Stimulated activated CD4-positive, alpha-beta T cell treated with anti-CD3 and anti-CD28 coated beads, Interleukin-2, amount 100 ng/mL, for 24 hours (primary cell): Measurements from ENCODE around the gene EXOC4.
"Not testable (repeated sequence)": the region's sequence is repeated elsewhere in the genome, so short reads cannot be mapped to it uniquely, and the experiment has no call there.

Experiments used
- DNase-seq, 2 donors: peaks; one replicate each; pipeline ENCODE4 v3.0.0-alpha.2; 2020

Gene EXOC4

GRCh38 chr7:133584956-133585668 lies 332.2 kb downstream of the EXOC4 start:
- no peak for DNase-seq

DNA sequence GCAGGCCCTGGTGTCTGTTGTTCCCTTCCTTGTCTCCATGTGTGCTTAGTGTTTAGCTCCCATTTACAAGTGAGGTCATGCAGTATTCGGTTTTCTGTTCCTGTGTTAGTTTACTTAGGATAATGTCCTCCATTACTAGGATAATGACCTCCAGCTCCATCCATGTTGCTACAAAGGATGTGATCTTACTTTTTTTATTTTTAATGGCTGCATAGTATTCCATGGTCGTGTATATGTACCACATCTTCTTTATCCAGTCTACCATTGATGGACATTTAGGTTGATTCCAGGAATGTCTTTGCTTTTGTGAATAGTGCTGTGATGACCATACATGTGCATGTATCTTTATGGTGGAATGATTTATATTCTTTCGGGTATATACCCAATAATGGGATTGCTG lies 333.4 kb downstream of the EXOC4 start:
- no peak for DNase-seq

- DNase-seq: no peak
These were observed 335.0 kb downstream of the EXOC4 start for GRCh38 chr7:133587903-133588302.

GRCh38 chr7:133590795-133591194 lies 337.9 kb downstream of the EXOC4 start:
- no peak for DNase-seq

- DNase-seq: no peak
These were observed 338.9 kb downstream of the EXOC4 start for GRCh38 chr7:133591704-133592340.

DNA sequence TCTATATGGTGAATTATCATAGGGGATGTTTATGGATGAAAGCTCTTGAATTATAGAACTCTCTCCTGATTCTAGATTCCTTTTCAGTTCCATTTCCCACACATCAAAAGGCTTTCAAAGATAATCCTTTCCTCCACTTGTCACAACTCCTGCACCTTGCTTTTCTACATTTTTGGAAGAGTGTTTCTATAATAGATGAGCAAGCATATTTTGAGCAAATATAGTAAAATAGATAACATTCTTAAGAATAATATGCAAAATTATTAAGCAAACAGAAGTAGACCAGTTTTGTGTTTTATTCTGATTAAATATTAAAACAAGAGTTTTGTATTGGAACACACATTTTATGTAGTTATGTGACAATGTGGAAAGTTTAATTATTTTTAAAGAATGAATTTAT lies 340.7 kb downstream of the EXOC4 start:
- no peak for DNase-seq

GRCh38 chr7:133601617-133602016 lies 348.7 kb downstream of the EXOC4 start:
- DNase-seq: no peak

GRCh38 chr7:133602291-133602690 lies 349.4 kb downstream of the EXOC4 start:
- no peak for DNase-seq

- no peak for DNase-seq
These were observed 354.1 kb downstream of the EXOC4 start for GRCh38 chr7:133606991-133607390.

- DNase-seq: no peak
These were observed 356.9 kb downstream of the EXOC4 start for GRCh38 chr7:133609806-133610205.

- no peak for DNase-seq
These were observed 359.1 kb downstream of the EXOC4 start for GRCh38 chr7:133611955-133612354.

- DNase-seq: no peak
These were observed 360.4 kb downstream of the EXOC4 start for GRCh38 chr7:133613250-133613790.

GRCh38 chr7:133614251-133614650 lies 361.4 kb downstream of the EXOC4 start:
- no peak for DNase-seq

GRCh38 chr7:133618970-133619369 lies 366.1 kb downstream of the EXOC4 start:
- DNase-seq: no peak

DNA sequence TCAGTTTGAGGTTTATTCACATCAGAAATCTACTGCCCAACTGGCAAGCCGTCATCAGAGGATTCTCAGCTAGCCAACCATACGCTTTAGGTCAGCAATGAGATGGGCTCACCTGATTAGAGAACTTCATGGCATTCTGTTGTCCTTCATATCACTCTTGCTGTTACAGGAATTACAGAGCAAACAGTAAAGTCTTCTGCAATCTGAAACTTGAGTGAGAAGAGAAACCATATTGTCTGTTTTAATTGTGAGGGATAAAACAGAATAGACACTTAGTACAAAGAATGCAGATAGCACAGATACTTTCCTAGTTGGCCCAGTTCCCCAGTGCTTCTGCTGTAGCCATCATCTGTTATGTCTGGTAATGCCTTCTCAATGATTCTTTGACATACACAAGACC lies 366.6 kb downstream of the EXOC4 start:
- DNase-seq: no peak

GRCh38 chr7:133623721-133624120 lies 370.8 kb downstream of the EXOC4 start:
- no peak for DNase-seq

GRCh38 chr7:133625046-133625445 lies 372.2 kb downstream of the EXOC4 start:
- no peak for DNase-seq

- DNase-seq: no peak
These were observed 376.8 kb downstream of the EXOC4 start for GRCh38 chr7:133629701-133630100.

GRCh38 chr7:133633055-133633454 lies 380.2 kb downstream of the EXOC4 start:
- DNase-seq: no peak

DNA sequence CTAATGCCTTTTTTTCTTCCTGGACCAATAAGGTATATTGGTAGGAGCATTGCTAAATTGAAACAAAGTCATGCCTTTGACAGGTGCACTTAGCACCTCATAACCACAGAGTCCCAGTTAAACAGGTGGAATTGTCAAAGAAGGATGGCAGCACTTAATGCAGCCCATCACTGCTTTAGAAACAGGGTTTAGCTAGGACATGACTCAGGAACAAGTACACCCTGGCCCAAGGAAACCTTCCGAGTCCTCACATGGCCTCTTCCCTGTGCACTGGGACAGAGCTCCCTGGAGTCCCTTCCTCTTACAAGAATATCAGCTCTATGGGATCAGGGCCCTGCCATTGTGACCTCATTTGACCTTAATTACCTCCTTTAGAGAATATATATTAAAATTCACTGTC lies 382.7 kb downstream of the EXOC4 start:
- no peak for DNase-seq

DNA sequence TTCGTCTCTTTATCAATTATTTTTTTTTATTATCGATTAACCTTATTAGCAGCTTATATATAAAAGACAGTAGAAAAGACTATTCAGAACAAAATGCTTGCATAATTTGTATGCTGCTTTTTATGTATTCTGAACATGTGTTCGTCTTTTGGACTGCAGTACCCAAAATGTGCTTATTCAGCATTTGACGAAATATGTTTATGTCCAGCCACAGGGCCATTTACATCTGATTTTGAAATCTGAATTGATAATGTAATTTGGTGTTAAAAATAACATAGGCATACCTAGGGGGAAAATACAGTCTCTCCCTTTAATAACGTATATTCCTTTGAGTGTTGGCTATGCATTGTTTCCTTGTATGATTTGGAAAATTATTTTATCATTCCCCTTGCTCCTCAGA lies 386.0 kb downstream of the EXOC4 start:
- no peak for DNase-seq

DNA sequence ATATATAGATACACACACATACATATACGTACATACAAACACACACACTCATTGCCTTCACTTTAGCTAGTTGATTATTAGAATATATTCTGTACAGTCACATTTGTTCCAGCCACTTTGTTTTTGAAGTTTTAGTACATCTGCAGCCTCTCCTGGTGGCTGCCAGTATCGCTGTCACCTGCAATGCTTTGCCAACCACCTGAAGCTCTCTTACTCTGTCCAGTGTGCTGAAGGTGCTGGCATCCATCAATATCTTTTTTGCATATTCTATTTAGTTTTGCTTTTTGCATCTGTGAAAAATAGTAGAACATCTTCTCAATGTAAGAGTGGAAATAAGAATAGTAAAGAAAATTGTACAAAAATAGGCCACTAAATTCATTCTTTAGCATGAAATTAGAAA lies 388.6 kb downstream of the EXOC4 start:
- DNase-seq: no peak

DNA sequence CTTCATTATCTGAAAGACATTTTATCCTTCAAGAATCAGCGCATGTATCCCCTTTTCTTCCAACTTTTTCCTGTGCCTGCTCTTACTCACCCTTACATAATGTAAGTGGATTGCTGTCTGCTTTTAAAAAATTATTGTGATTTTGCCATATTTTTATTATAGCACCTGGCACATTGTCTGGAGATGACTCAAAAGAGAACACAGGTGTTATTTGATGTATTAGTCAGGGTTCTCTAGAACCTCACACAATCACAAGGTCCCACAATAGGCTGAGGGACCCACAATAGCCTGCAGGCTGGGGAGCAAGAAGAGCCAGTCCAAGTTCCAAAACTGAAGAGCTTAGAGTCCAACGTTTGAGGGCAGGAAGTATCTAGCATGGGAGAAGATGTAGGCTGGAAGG lies 390.0 kb downstream of the EXOC4 start:
- DNase-seq: no peak

DNA sequence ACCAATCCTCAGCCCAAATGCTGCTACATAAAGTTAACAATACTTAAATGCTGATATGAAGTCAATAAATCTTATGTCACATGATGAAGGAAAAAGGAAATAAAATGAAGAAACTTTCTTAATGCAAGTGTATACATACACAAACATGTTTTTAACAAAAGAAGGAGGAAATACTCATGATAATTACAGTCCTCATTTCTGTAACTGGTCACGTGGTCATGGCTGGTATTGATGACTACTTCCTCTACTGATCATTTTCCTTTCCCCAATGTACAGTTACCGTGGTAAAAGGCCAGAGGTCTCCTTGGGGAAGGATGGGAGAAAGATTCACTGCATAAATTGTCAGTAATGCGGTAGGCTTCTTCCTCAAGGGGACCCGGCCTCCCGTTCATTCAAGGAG lies 390.8 kb downstream of the EXOC4 start:
- not testable (repeated sequence) for DNase-seq
